Measurements from ENCODE around the gene PLCB4. TPM values are rescaled to one million over a fixed set of nuclear protein-coding genes. Genes with fewer than 3 reads are reported as not detected.
A peak's percentile ranks its signal among the peaks of the same experiment; 100 is the strongest.

The PLCB4 gene
- total RNA-seq, 1 donor from 2014 or later: 30.5 TPM

GRCh38 chr20:9250511-9250910, 181.6 kb downstream of the PLCB4 start:
- intact Hi-C loops (cut with micrococcal nuclease): no loop called here

GRCh38 chr20:9253006-9253539, 184.2 kb downstream of the PLCB4 start:
- no peak overlapping the region for H3K4me3 ChIP-seq
- no peaks in the 10 kb centered on the region for H3K9me3 ChIP-seq (replicated peaks)
- TF ChIP-seq CTCF (IDR thresholded peaks at IDR 0.05; ENCODE audit: borderline replicate concordance): no peak
- H3K27ac ChIP-seq (replicated peaks): no peak overlapping the region
- intact Hi-C loops (cut with micrococcal nuclease): no loop called here
- no peaks in the 10 kb centered on the region for H3K36me3 ChIP-seq
- H3K4me1 ChIP-seq: peaks cover 10% of the 10 kb centered on the region
- no peaks in the 10 kb centered on the region for H3K27me3 ChIP-seq (ENCODE audit: low read depth)
- DNase-seq: no peak

More at GRCh38 chr20:9250511-9250910, 181.6 kb downstream of the PLCB4 start:
- Histone ChIP-seq H3K27me3 (ENCODE audit: low read depth) (no peaks in the 10 kb centered on the region), H3K4me3 (no peak overlapping the region), H3K4me1 (peaks cover under 1% of the 10 kb centered on the region), H3K27ac (replicated peaks) (no peak overlapping the region), H3K36me3 (no peaks in the 10 kb centered on the region), H3K9me3 (replicated peaks) (no peaks in the 10 kb centered on the region)
- DNase-seq: no peak
- TF ChIP-seq CTCF (IDR thresholded peaks at IDR 0.05; ENCODE audit: borderline replicate concordance): no peak

- TF ChIP-seq CTCF (IDR thresholded peaks at IDR 0.05; ENCODE audit: borderline replicate concordance): no peak
- no peaks in the 10 kb centered on the region for H3K36me3 ChIP-seq
Observed at GRCh38 chr20:9255171-9255570, 186.3 kb downstream of the PLCB4 start.

GRCh38 chr20:9256393-9256792, 187.5 kb downstream of the PLCB4 start:
- Histone ChIP-seq H3K36me3 (no peaks in the 10 kb centered on the region), H3K9me3 (replicated peaks) (no peaks in the 10 kb centered on the region), H3K27ac (replicated peaks) (no peak overlapping the region), H3K4me1 (peaks cover 25% of the 10 kb centered on the region), H3K27me3 (ENCODE audit: low read depth) (no peaks in the 10 kb centered on the region), H3K4me3 (no peak overlapping the region)
- no peak for TF ChIP-seq CTCF (IDR thresholded peaks at IDR 0.05; ENCODE audit: borderline replicate concordance)
- DNase-seq: no peak
- intact Hi-C loops (cut with micrococcal nuclease): no loop called here

More at GRCh38 chr20:9255171-9255570, 186.3 kb downstream of the PLCB4 start:
- DNase-seq: no peak
- Histone ChIP-seq H3K9me3 (replicated peaks) (no peaks in the 10 kb centered on the region), H3K4me3 (no peak overlapping the region), H3K4me1 (peaks cover 25% of the 10 kb centered on the region), H3K27me3 (ENCODE audit: low read depth) (no peaks in the 10 kb centered on the region), H3K27ac (replicated peaks) (no peak overlapping the region)
- intact Hi-C loops (cut with micrococcal nuclease): no loop called here

- Histone ChIP-seq H3K9me3 (replicated peaks) (no peaks in the 10 kb centered on the region), H3K4me1 (peaks cover 48% of the 10 kb centered on the region), H3K36me3 (no peaks in the 10 kb centered on the region), H3K4me3 (no peak overlapping the region), H3K27ac (replicated peaks) (peak overlapping the region; percentile 57), H3K27me3 (ENCODE audit: low read depth) (no peaks in the 10 kb centered on the region)
- intact Hi-C loops (cut with micrococcal nuclease): no loop called here
- DNase-seq: no peak
- no peak for TF ChIP-seq CTCF (IDR thresholded peaks at IDR 0.05; ENCODE audit: borderline replicate concordance)
Observed at GRCh38 chr20:9258901-9259300, 190.0 kb downstream of the PLCB4 start.

All from left ventricle myocardium inferior (tissue), 1 donor.